H1 (cell line): ENCODE data around the gene SLC16A6. TPM values are rescaled to one million over a fixed set of nuclear protein-coding genes. Genes with fewer than 3 reads are reported as not detected.

Source experiments
- CTCF ChIA-PET: fragments of 300-600 bp; sonication (Branson Sonifier 250); formaldehyde crosslinking; loops from one replicate; lab custom pipeline; 2021; ENCODE audit not compliant: partially characterized antibody; lab: Charles Lee
- POLR2A ChIA-PET: fragments of 300-600 bp; sonication (Branson Sonifier 250); formaldehyde crosslinking; loops from one replicate; lab custom pipeline; 2021; ENCODE audit warnings: inconsistent platforms; ENCODE audit not compliant: partially characterized antibody; lab: Charles Lee
- DNase-seq, 2 experiments: peaks; one replicate each; pipeline versions ENCODE4 v3.0.0 to v3.0.0-alpha.2; 2010 to 2022; ENCODE audit warnings: low spot score in 2 of 2, low read depth in 1 of 2, mixed read lengths in 1 of 2
- FAIRE-seq: peaks from 2 replicates; lab custom pipeline; 2011; peaks lifted over from hg19 to GRCh38; lab: Jason Lieb, UNC
- H2AFZ ChIP-seq: 2 replicates; pipeline ENCODE4 v1.8.1; 2012; ENCODE audit warnings: low read length, inconsistent platforms
- H2AK5ac ChIP-seq: 2 replicates; pipeline ENCODE4 v1.6.1; 2013; ENCODE audit warnings: low read depth, low read length
- H2BK120ac ChIP-seq: replicated peaks from 2 replicates; pipeline ENCODE3; 2013; ENCODE audit warnings: low read depth, low read length, inconsistent platforms
- H2BK12ac ChIP-seq: 2 replicates; pipeline ENCODE4 v1.6.1; 2013; ENCODE audit warnings: low read depth, low read length
- H2BK15ac ChIP-seq: 2 replicates; pipeline ENCODE4 v1.6.1; 2013; ENCODE audit warnings: low read length
- H2BK20ac ChIP-seq: 2 replicates; pipeline ENCODE4 v1.6.1; 2013; ENCODE audit warnings: low read length
- H2BK5ac ChIP-seq: 2 replicates; pipeline ENCODE4 v1.6.1; 2013; ENCODE audit warnings: low read depth, low read length
- H3K14ac ChIP-seq: 2 replicates; pipeline ENCODE4 v1.6.1; 2013; ENCODE audit warnings: inconsistent platforms; ENCODE audit not compliant: insufficient read length
- H3K18ac ChIP-seq: 2 replicates; pipeline ENCODE4 v1.6.1; 2013; ENCODE audit warnings: low read length; ENCODE audit errors: extremely low read depth
- H3K23ac ChIP-seq: 2 replicates; pipeline ENCODE4 v1.6.1; 2013; ENCODE audit warnings: inconsistent platforms; ENCODE audit not compliant: insufficient read length
- H3K23me2 ChIP-seq: 2 replicates; pipeline ENCODE4 v1.6.1; 2013; ENCODE audit warnings: low read depth, low read length
- H3K27ac ChIP-seq: 2 replicates; pipeline ENCODE4 v1.6.1; 2011; ENCODE audit warnings: low read depth, low read length, inconsistent platforms
- H3K27me3 ChIP-seq, 4 experiments: replicated peaks in 1 of 4; 1 replicate in 1 of 4; 2 replicates in 3 of 4; pipeline versions ENCODE4 v1.6.1 to v1.8.1; 2011 to 2013; ENCODE audit warnings: low read length in 3 of 4, mild to moderate bottlenecking in 3 of 4, inconsistent platforms in 2 of 4, mixed read lengths in 2 of 4, moderate library complexity in 1 of 4; ENCODE audit not compliant: control insufficient read depth in 3 of 4, insufficient read depth in 3 of 4; ENCODE audit errors: extremely low read depth in 1 of 4
- H3K36me3 ChIP-seq, 4 experiments: 2 replicates each; pipeline versions ENCODE4 v1.6.1 to v1.8.1; 2011 to 2013; ENCODE audit warnings: mild to moderate bottlenecking in 4 of 4, low read length in 3 of 4, moderate library complexity in 2 of 4, control low read depth in 1 of 4, inconsistent platforms in 1 of 4; ENCODE audit not compliant: insufficient read depth in 4 of 4, control insufficient read depth in 2 of 4
- H3K4ac ChIP-seq: replicated peaks from 2 replicates; pipeline ENCODE3; 2013; ENCODE audit warnings: low read length, low read depth, mixed read lengths, inconsistent platforms; ENCODE audit not compliant: insufficient read length
- H3K4me1 ChIP-seq, 4 experiments: replicated peaks in 1 of 4; 1 replicate in 1 of 4; 2 replicates in 3 of 4; pipeline versions ENCODE4 v1.6.1 to v1.8.1; 2011 to 2013; ENCODE audit warnings: low read length in 3 of 4, inconsistent platforms in 2 of 4, mixed read lengths in 1 of 4; ENCODE audit not compliant: insufficient read depth in 4 of 4, control insufficient read depth in 3 of 4
- H3K4me2 ChIP-seq, 2 experiments: 2 replicates each; pipeline versions ENCODE4 v1.6.1 to v1.8.1; 2011 to 2013; ENCODE audit warnings: low read depth in 2 of 2, low read length in 2 of 2, control low read depth in 1 of 2, inconsistent platforms in 1 of 2, mild to moderate bottlenecking in 1 of 2; ENCODE audit not compliant: insufficient read depth in 1 of 2
- H3K4me3 ChIP-seq, 4 experiments: fragments of 200-600, 300-600 bp in 1 of 4; sonication (generic), shearing (Covaris generic), sonication (Bioruptor Twin) in 1 of 4; 2 replicates each; pipeline versions ENCODE4 v1.5.1 to v1.8.1; 2011 to 2016; ENCODE audit warnings: low read length in 4 of 4, low read depth in 3 of 4, control low read depth in 2 of 4, inconsistent platforms in 2 of 4, mild to moderate bottlenecking in 2 of 4, mixed read lengths in 1 of 4, moderate library complexity in 1 of 4; ENCODE audit not compliant: insufficient read depth in 2 of 4; ENCODE audit errors: extremely low read depth in 1 of 4
- H3K56ac ChIP-seq: replicated peaks from 2 replicates; pipeline ENCODE3; 2013; ENCODE audit warnings: low read depth, mild to moderate bottlenecking, mixed read lengths, low read length, inconsistent platforms; ENCODE audit not compliant: insufficient read length
- H3K79me1 ChIP-seq: 2 replicates; pipeline ENCODE4 v1.6.1; 2013; ENCODE audit warnings: low read depth, low read length, control low read depth
- H3K79me2 ChIP-seq, 2 experiments: 2 replicates each; pipeline versions ENCODE4 v1.6.1 to v1.8.1; 2012 to 2013; ENCODE audit warnings: low read length in 2 of 2, mild to moderate bottlenecking in 2 of 2, inconsistent platforms in 1 of 2; ENCODE audit not compliant: insufficient read depth in 2 of 2, control insufficient read depth in 1 of 2
- H3K9ac ChIP-seq, 4 experiments: replicated peaks in 1 of 4; 1 replicate in 1 of 4; 2 replicates in 3 of 4; pipeline versions ENCODE4 v1.6.1 to v1.8.1; 2011 to 2013; ENCODE audit warnings: low read depth in 3 of 4, low read length in 3 of 4, control low read depth in 2 of 4, mild to moderate bottlenecking in 2 of 4, moderate library complexity in 2 of 4, inconsistent platforms in 1 of 4; ENCODE audit errors: extremely low read depth in 1 of 4
- H3K9me3 ChIP-seq, 2 experiments: 2 replicates each; pipeline versions ENCODE4 v1.6.1 to v1.8.1; 2012 to 2013; ENCODE audit warnings: mild to moderate bottlenecking in 2 of 2, moderate library complexity in 2 of 2, control low read depth in 1 of 2, inconsistent platforms in 1 of 2, low read depth in 1 of 2, low read length in 1 of 2, mixed read lengths in 1 of 2; ENCODE audit not compliant: insufficient read depth in 2 of 2
- H4K20me1 ChIP-seq, 2 experiments: replicated peaks in 1 of 2; 2 replicates each; pipeline versions ENCODE3 to v1.8.1; 2011 to 2013; ENCODE audit warnings: inconsistent platforms in 2 of 2, low read length in 2 of 2, mild to moderate bottlenecking in 1 of 2; ENCODE audit not compliant: insufficient read depth in 2 of 2, control insufficient read depth in 1 of 2
- H4K5ac ChIP-seq: 2 replicates; pipeline ENCODE4 v1.6.1; 2013; ENCODE audit warnings: low read length, low read depth, mixed read lengths, inconsistent platforms; ENCODE audit not compliant: insufficient read length
- H4K8ac ChIP-seq: 2 replicates; pipeline ENCODE4 v1.8.0; 2013; ENCODE audit warnings: mild to moderate bottlenecking, moderate library complexity, low read length, inconsistent platforms; ENCODE audit not compliant: insufficient read depth; ENCODE audit errors: extremely low read depth
- H4K91ac ChIP-seq: replicated peaks from 2 replicates; pipeline ENCODE3; 2013; ENCODE audit warnings: low read length, mixed read lengths, inconsistent platforms; ENCODE audit not compliant: insufficient read length
- CBX5 ChIP-seq: fragments of 300-800, 300-1000 bp; sonication (generic); IDR thresholded peaks from 2 replicates; pipeline ENCODE4 v1.7.1; 2016; ENCODE audit warnings: antibody characterized with exemption, low read length, low read depth
- CEBPB ChIP-seq: IDR thresholded peaks from 2 replicates; pipeline ENCODE4 v1.6.1; 2012; ENCODE audit warnings: low read depth, low read length
- EZH2 ChIP-seq: fragments of 200-600 bp; sonication (generic); IDR thresholded peaks from 2 replicates; pipeline ENCODE4 v1.7.1; 2012; ENCODE audit warnings: low read depth, mild to moderate bottlenecking, moderate library complexity, low read length, inconsistent platforms; ENCODE audit not compliant: severe bottlenecking
- HDAC2 ChIP-seq, 2 experiments: fragments of 300-600 bp in 1 of 2; sonication (generic) in 1 of 2; IDR thresholded peaks; 2 replicates each; pipeline ENCODE4 v1.6.1; 2011 to 2012; ENCODE audit warnings: low read depth in 2 of 2, low read length in 2 of 2, mild to moderate bottlenecking in 2 of 2, moderate library complexity in 2 of 2, borderline replicate concordance in 1 of 2, inconsistent platforms in 1 of 2
- JUND ChIP-seq: IDR thresholded peaks from 2 replicates; pipeline ENCODE4 v1.6.1; 2011; ENCODE audit warnings: mild to moderate bottlenecking, improper control_type of control experiment, low read length
- KDM5A ChIP-seq: fragments of 200-600 bp; IDR thresholded peaks from 2 replicates; pipeline ENCODE4 v1.7.1; 2012; ENCODE audit warnings: mild to moderate bottlenecking, low read length, inconsistent platforms, mixed read lengths
- PHF8 ChIP-seq: fragments of 200-600 bp; sonication (generic); conservative IDR thresholded peaks from 2 replicates; pipeline ENCODE4 v1.7.1; 2012; ENCODE audit warnings: low read depth, mild to moderate bottlenecking, inconsistent platforms, low read length, moderate library complexity
- POLR2A ChIP-seq, 2 experiments: IDR thresholded peaks; 1 replicate in 1 of 2; 2 replicates in 1 of 2; pipeline ENCODE4 v1.6.1; 2011; ENCODE audit warnings: low read depth in 2 of 2, low read length in 2 of 2, mild to moderate bottlenecking in 2 of 2; ENCODE audit errors: control extremely low read depth in 1 of 2
- POU5F1 ChIP-seq: IDR thresholded peaks from 2 replicates; pipeline ENCODE4 v1.6.1; 2011; ENCODE audit warnings: low read depth, mild to moderate bottlenecking, low read length, moderate library complexity
- RXRA ChIP-seq: IDR thresholded peaks from 2 replicates; pipeline ENCODE4 v1.6.1; 2011; ENCODE audit warnings: low read depth, mild to moderate bottlenecking, low read length, moderate library complexity; ENCODE audit not compliant: insufficient read depth
- TBP ChIP-seq: IDR thresholded peaks from 2 replicates; pipeline ENCODE4 v1.6.1; 2011; ENCODE audit warnings: low read depth, low read length, improper control_type of control experiment
- TEAD4 ChIP-seq: IDR thresholded peaks from 2 replicates; pipeline ENCODE4 v1.6.1; 2012; ENCODE audit warnings: low read depth, low read length, inconsistent platforms, mixed read lengths
- YY1 ChIP-seq: IDR thresholded peaks from 2 replicates; pipeline ENCODE4 v1.6.1; 2011; ENCODE audit warnings: low read depth, mild to moderate bottlenecking, low read length
- WGBS, 2 experiments: shearing (Covaris generic) in 1 of 2; methylation state at CpG; one replicate each; pipeline versions ENCODE4 v1.1.6 to v1.1.7; 2013 to 2015; ENCODE audit warnings: low lambda C conversion rate in 2 of 2, mixed read lengths in 2 of 2, inconsistent platforms in 1 of 2, low coverage in 1 of 2, missing lambda C conversion rate in 1 of 2; ENCODE audit not compliant: insufficient replicate concordance in 2 of 2, insufficient coverage in 1 of 2, insufficient read length in 1 of 2; ENCODE audit errors: extremely low coverage in 1 of 2, missing lambda C conversion rate in 1 of 2; 5-methylcytosine and 5-hydroxymethylcytosine counted together
- polyA plus RNA-seq, 7 experiments: library from polyadenylated mRNA; depleted of rRNA in 3 of 7; stranded (reverse) in 5 of 7; unstranded in 2 of 7; fragments of >200 nt in 5 of 7; fragments of 200-250 nt in 2 of 7; gene quantifications; 1 replicate in 5 of 7; 2 replicates in 1 of 7; 4 replicates in 1 of 7; pipeline versions ENCODE4 v1.2.1 to v1.2.3, GENCODE V29; 2011 to 2013; ENCODE audit warnings: missing spikeins in 2 of 7, mixed read lengths in 2 of 7
- total RNA-seq: library from RNA; stranded (reverse); fragmentation: NEBNext Ultra II Directional; extraction: Animal tissue kit (Norgen Biotek cat#: 25700); gene quantifications from 2 replicates; pipeline ENCODE4 v1.2.1, GENCODE V29; 2021
- TF ChIP-seq, protein P1 (sequence below): IDR thresholded peaks from 2 replicates; pipeline ENCODE4 v1.6.1; 2011; ENCODE audit warnings: low read length, improper control_type of control experiment

Gene SLC16A6
- total and polyA plus RNA-seq, 2 of the 8 experiments (the other 6 are each of a cell fraction or from before 2014, with no cell fraction given): 0.17 to 0.22 TPM

DNA sequence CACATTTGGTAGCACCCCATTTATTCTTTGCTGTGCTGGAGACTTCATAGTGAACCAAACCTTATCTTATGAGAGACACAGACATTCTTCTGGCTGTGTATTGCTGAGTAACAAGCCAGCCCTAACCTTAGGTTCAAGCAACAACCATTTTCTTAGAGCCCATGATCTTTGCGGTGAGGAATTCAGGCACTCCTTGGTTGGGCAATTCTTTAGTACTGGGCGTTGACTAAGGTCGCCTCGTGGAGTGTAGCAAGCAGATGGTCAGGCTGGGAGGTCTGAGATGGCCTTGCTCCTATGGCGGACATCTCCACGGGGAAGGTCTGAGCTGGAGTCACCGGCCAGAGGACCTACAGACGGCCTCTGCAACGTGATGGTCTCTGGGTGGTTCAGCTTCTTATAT lies 43.5 kb upstream of the SLC16A6 start:
- Histone ChIP-seq H2BK15ac (no peak overlapping the region), H3K36me3 (no peaks in the 10 kb centered on the region), H3K4me2 (no peak overlapping the region), H3K4ac (no peak overlapping the region), H3K23ac (no peak overlapping the region), H4K8ac (no peak overlapping the region), H2BK12ac (no peak overlapping the region), H4K91ac (no peak overlapping the region), H2AK5ac (no peak overlapping the region), H3K4me1 (no peaks in the 10 kb centered on the region), H3K18ac (no peak overlapping the region), H3K14ac (no peak overlapping the region), H2BK120ac (no peak overlapping the region), H3K27me3 (no peaks in the 10 kb centered on the region), H3K4me3 (no peak overlapping the region), H3K79me1 (no peaks in the 10 kb centered on the region), H4K20me1 (no peaks in the 10 kb centered on the region), H3K79me2 (no peaks in the 10 kb centered on the region), H3K9me3 (peaks cover 0 to 4% of the 10 kb centered on the region in 2 experiments; a peak in 1 of 4 replicates), H3K23me2 (no peaks in the 10 kb centered on the region), H3K56ac (no peak overlapping the region), H3K9ac (no peak overlapping the region), H4K5ac (no peak overlapping the region), H2BK5ac (no peak overlapping the region), H3K27ac (no peak overlapping the region), H2AFZ (no peak overlapping the region), H2BK20ac (no peak overlapping the region)
- ChIA-PET POLR2A (no interaction called here), CTCF (interaction anchor here (1.6 kb wide), 1 partner anchor 12 kb away, joined by 5 read pairs; no protein-coding TSS in a partner anchor)
- WGBS, 2 experiments: 86% methylated on average over 9 of the region's 9 CpGs; no CpG with 5 or more reads in 1 of the 2 experiments
- FAIRE-seq: no peak
- DNase-seq: no peak
- TF ChIP-seq, protein P1, sequence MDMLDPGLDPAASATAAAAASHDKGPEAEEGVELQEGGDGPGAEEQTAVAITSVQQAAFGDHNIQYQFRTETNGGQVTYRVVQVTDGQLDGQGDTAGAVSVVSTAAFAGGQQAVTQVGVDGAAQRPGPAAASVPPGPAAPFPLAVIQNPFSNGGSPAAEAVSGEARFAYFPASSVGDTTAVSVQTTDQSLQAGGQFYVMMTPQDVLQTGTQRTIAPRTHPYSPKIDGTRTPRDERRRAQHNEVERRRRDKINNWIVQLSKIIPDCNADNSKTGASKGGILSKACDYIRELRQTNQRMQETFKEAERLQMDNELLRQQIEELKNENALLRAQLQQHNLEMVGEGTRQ: no peak
- TF ChIP-seq TBP (no peak), CBX5 (no peak), JUND (no peak), YY1 (no peak), PHF8 (no peak), EZH2 (no peak), POU5F1 (no peak), TEAD4 (no peak), KDM5A (no peak), HDAC2 (IDR thresholded peaks at IDR 0.05; ENCODE audit: borderline replicate concordance in 1 of 2, low read depth in 2 of 2, low read length in 2 of 2) (no peak), RXRA (no peak), CEBPB (no peak), POLR2A (IDR thresholded peaks at IDR 0.05; ENCODE audit: control extremely low read depth in 1 of 2, low read depth in 2 of 2, low read length in 2 of 2) (no peak)
